K562 (cell line): Measurements from ENCODE around the gene VPS37D. TPM values are rescaled to one million over a fixed set of nuclear protein-coding genes. Genes with fewer than 3 reads are reported as not detected.

Experiments used
- AFF1 ChIP-seq, 2 experiments: fragments of 450-650 bp; IDR thresholded peaks; 2 replicates each; pipeline ENCODE4 v1.6.1; 2018; ENCODE audit warnings: mild to moderate bottlenecking in 2 of 2, low read depth in 1 of 2; ENCODE audit not compliant: partially characterized antibody in 2 of 2
- CTCFL ChIP-seq: IDR thresholded peaks from 2 replicates; pipeline ENCODE4 v1.6.1; 2011; ENCODE audit warnings: borderline replicate concordance, low read depth, mild to moderate bottlenecking, moderate library complexity, low read length; ENCODE audit not compliant: insufficient read depth, poor library complexity, severe bottlenecking
- FOXO4 ChIP-seq: fragments of 450-650 bp; formaldehyde crosslinking; IDR thresholded peaks from 2 replicates; pipeline ENCODE4 v1.4.0; 2020; ENCODE audit warnings: mild to moderate bottlenecking, moderate library complexity
- KDM4B ChIP-seq, 2 experiments: fragments of 450-650 bp in 1 of 2; sonication (generic) in 1 of 2; IDR thresholded peaks; 2 replicates each; pipeline ENCODE4 v1.6.1; 2016 to 2017; ENCODE audit warnings: borderline replicate concordance in 2 of 2, antibody characterized with exemption in 1 of 2, low read depth in 1 of 2, mild to moderate bottlenecking in 1 of 2
- PHB ChIP-seq: fragments of 250-450 bp; sonication (Bioruptor Pico); IDR thresholded peaks from 2 replicates; pipeline ENCODE4 v1.5.0; 2021
- THRA ChIP-seq: fragments of 450-650 bp; IDR thresholded peaks from 2 replicates; pipeline ENCODE4 v1.6.1; 2017; ENCODE audit warnings: mild to moderate bottlenecking, moderate library complexity
- TSHZ1 ChIP-seq: fragments of 250-450 bp; sonication (Bioruptor Pico); IDR thresholded peaks from 2 replicates; pipeline ENCODE4 v1.4.0; 2020; ENCODE audit warnings: mild to moderate bottlenecking, moderate library complexity
- ZHX1 ChIP-seq: fragments of 150-350 bp; conservative IDR thresholded peaks from 2 replicates; pipeline ENCODE4 v1.6.1; 2014; ENCODE audit warnings: low read length
- polyA plus RNA-seq, 8 experiments: library from polyadenylated mRNA; depleted of rRNA in 4 of 8; stranded (reverse) in 5 of 8; unstranded in 3 of 8; fragments of >200 nt; fragmentation: Nextera tagmentation in 2 of 8; fragmentation: Illumina TruSeq in 1 of 8; extraction: Ambion mirVana in 2 of 8; extraction: Trizol in 1 of 8; gene quantifications; 2 replicates each; pipeline versions ENCODE4 v1.2.1 to v1.2.3, GENCODE V29; 2011 to 2014; ENCODE audit warnings: inconsistent platforms in 1 of 8, missing spikeins in 1 of 8
- total RNA-seq, 7 experiments: library from RNA; depleted of rRNA in 6 of 7; stranded (reverse); fragments of >200 nt in 6 of 7; fragmentation: Illumina TruSeq in 2 of 7; extraction: Trizol in 2 of 7; gene quantifications; 2 replicates each; pipeline versions ENCODE4 v1.2.1 to v1.2.3, GENCODE V29; 2011 to 2021; ENCODE audit warnings: low replicate concordance in 1 of 7

Gene VPS37D
- total and polyA plus RNA-seq, 9 of the 15 experiments (the other 6 are each of a cell fraction or from before 2014, with no cell fraction given) = 0.25 to 2.3 (median 1.0) TPM; not detected in 3

GRCh38 chr7:73683056-73683787, 15.6 kb downstream of the VPS37D start, which contains the start of the genes BUD23 and DNAJC30 (continued):
- TF ChIP-seq FOXO4 (no peak), AFF1 (IDR thresholded peaks at IDR 0.05; ENCODE audit: low read depth in 1 of 2, partially characterized antibody in 2 of 2) (peak in 1 of 2 experiments; percentile 41), KDM4B (IDR thresholded peaks at IDR 0.05; ENCODE audit: borderline replicate concordance in 2 of 2, low read depth in 1 of 2) (peak in 1 of 2 experiments; percentile 72; a peak in 1 of 4 replicates), THRA (no peak), CTCFL (no peak), ZHX1 (no peak), PHB (CRISPR knock-in tag) (0 out of 2 replicates have a peak, but pooled peaks have one; percentile 57), TSHZ1 (CRISPR knock-in tag) (no peak)
